ENCODE measurements around the gene CAPRIN2. TPM values are rescaled to one million over a fixed set of nuclear protein-coding genes. Genes with fewer than 3 reads are reported as not detected.
A peak's percentile ranks its signal among the peaks of the same experiment; 100 is the strongest.

CAPRIN2 gene
- total RNA-seq, 4 donors from 2014 or later: 6.3 to 21.1 (median 7.2) TPM

DNA sequence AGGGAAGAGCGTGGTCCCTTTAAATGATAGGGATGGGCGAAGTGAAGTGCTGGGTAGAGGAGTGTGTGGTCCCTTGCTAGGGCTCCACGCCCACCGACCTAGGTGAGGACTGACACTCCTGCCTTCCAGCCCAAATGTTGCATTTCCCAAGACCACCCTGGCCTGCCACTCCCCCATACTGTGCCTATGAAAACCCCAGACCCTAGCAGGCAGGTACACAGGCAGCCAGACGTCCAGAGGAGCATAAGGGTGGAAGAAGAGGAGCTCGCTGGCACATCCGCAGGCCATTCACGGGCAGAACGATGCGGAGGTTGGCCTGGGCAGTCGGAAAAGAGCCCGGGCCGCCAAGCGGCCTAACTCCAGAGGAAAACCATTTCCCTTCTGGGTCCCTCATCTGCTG, 58.3 kb downstream of the CAPRIN2 start:
- intact Hi-C loops (cut with DNase I; ENCODE audit: low total_unique reads) (loop anchor here (5.0 to 10.0 kb wide), 3 partner anchors 111 to 1028 kb away; partner anchors contain the start of genes AMN1 and DDX11), in situ Hi-C loops (cut with MboI; ENCODE audit: low sequenced_read_pairs in 4 of 4) (loop anchor here in 1 of 4 donors (25.0 kb wide), 1 partner anchor 1334 kb away; no protein-coding TSS in a partner anchor)
- Histone ChIP-seq H3K4me1 (peaks cover 29 to 37% of the 10 kb centered on the region in 2 donors), H3K36me3 (no peaks in the 10 kb centered on the region), H3K27ac (peak overlapping the region in 2 of 4 donors; percentile 90 to 91), H3K27me3 (no peaks in the 10 kb centered on the region), H3K4me3 (peak overlapping the region in 3 of 4 donors; percentile 73 to 98 (median 97)), H3K9me3 (no peaks in the 10 kb centered on the region)
- TF ChIP-seq POLR2A (IDR thresholded peaks at IDR 0.05): no peak
- TF ChIP-seq, protein P1, sequence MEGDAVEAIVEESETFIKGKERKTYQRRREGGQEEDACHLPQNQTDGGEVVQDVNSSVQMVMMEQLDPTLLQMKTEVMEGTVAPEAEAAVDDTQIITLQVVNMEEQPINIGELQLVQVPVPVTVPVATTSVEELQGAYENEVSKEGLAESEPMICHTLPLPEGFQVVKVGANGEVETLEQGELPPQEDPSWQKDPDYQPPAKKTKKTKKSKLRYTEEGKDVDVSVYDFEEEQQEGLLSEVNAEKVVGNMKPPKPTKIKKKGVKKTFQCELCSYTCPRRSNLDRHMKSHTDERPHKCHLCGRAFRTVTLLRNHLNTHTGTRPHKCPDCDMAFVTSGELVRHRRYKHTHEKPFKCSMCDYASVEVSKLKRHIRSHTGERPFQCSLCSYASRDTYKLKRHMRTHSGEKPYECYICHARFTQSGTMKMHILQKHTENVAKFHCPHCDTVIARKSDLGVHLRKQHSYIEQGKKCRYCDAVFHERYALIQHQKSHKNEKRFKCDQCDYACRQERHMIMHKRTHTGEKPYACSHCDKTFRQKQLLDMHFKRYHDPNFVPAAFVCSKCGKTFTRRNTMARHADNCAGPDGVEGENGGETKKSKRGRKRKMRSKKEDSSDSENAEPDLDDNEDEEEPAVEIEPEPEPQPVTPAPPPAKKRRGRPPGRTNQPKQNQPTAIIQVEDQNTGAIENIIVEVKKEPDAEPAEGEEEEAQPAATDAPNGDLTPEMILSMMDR (IDR thresholded peaks at IDR 0.05 in 4 of 5, conservative IDR thresholded peaks at IDR 0.05 in 1 of 5): no peak
- no peak for ATAC-seq
- DNase-seq: no peak

DNA sequence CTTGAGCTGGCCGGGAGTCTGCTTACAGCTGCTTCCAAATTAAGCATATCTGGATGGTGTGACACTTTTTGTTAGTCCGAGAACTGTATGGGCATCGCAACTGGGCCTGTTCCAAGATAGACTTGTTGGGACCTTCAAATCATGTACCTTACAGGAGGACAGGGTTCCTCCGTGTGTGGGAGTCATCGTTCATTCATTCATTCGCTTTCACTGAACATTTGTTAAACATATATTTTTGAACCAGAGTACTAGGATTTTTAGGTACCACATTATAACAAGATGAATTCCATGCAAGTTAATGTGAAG, 58.7 kb downstream of the CAPRIN2 start:
- Histone ChIP-seq H3K9me3 (no peaks in the 10 kb centered on the region), H3K27me3 (no peaks in the 10 kb centered on the region), H3K36me3 (no peaks in the 10 kb centered on the region), H3K4me3 (peak overlapping the region; percentile 73 to 98 (median 96)), H3K4me1 (peaks cover 31 to 41% of the 10 kb centered on the region in 2 donors), H3K27ac (peak overlapping the region; percentile 86 to 91 (median 89))
- DNase-seq: no peak
- in situ Hi-C loops (cut with MboI; ENCODE audit: low sequenced_read_pairs in 4 of 4): loop anchor here in 1 of 4 donors (25.0 kb wide), 1 partner anchor 1334 kb away; no protein-coding TSS in a partner anchor
- intact Hi-C loops (cut with DNase I; ENCODE audit: low total_unique reads): loop anchor here (5.0 to 10.0 kb wide), 3 partner anchors 111 to 1029 kb away; partner anchors contain the start of genes AMN1 and DDX11
- no peak for ATAC-seq
- no peak for TF ChIP-seq POLR2A (IDR thresholded peaks at IDR 0.05)

DNA sequence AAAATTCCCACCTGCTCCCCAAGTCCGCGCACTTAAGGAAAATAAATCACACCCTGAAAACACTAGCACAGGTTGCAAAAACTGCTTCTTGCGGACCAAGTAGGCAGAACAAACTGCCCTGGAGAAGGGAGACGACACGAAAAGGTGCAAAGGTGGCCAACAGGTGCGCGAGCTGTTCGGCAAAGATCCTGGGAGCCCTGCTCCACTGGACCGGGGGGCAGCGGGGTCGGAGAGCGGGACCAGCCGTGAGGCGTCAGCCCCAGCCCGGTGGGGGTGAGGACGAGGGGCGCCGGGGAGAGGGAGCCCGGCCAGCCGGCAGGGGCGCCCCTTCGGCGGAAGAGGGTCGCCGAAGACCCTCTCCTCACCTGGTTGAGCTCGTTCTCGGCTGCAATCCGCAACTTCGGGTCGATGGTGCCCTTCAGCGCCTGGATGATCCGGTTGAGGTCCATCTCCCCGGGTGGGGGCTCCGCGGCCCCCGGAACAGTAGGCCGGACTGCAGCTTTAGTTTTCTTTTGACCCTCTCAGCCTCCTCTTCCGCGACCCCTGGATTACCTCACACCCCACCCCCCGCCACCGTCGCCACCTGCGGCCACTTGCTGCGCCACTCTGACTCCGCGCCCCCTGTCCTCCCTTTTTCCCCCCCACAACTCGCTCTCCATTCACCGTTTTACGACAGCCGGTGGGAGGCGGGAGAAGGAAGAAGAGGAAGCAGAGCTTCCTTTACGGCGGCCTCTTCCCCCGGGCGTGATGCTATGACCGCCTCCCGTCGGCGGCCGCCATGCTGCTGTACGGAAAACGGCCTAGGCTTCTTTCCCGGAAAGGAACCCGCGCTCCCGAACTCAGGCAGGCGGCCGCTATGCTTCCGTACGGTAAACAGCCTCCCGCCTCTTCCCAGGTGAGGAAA, 59.3 kb downstream of the CAPRIN2 start, which contains the start of gene IPO8:
IPO8 (minus strand) TSS at position 671 of the 904 bp plus-strand sequence; CDS start at position 449, 222 bp downstream.
- Histone ChIP-seq H3K27me3 (no peaks in the 10 kb centered on the region), H3K4me3 (peak within 1 kb of the TSS; percentile 73 to 98 (median 96)), H3K27ac (peak within 1 kb of the TSS; percentile 86 to 91 (median 89)), H3K4me1 (peaks cover 31 to 46% of the 10 kb centered on the region in 2 donors), H3K9me3 (no peaks in the 10 kb centered on the region), H3K36me3 (no peaks in the 10 kb centered on the region)
- in situ Hi-C loops (cut with MboI; ENCODE audit: low sequenced_read_pairs in 4 of 4): loop anchor here in 1 of 4 donors (25.0 kb wide), 1 partner anchor 1333 kb away; no protein-coding TSS in a partner anchor
- intact Hi-C loops (cut with DNase I; ENCODE audit: low total_unique reads): loop anchor here (1.0 to 10.0 kb wide), 4 partner anchors 60 to 1029 kb away; partner anchors contain the start of genes AMN1 and DDX11
- ATAC-seq (peak; percentile 81 to 83), DNase-seq (peak; percentile 82 to 89)
- TF ChIP-seq, protein P1 (IDR thresholded peaks at IDR 0.05 in 4 of 5, conservative IDR thresholded peaks at IDR 0.05 in 1 of 5): peak in 4 of 5 experiments; percentile 2 to 37 (median 21)
- peak; percentile 10 to 21 for TF ChIP-seq POLR2A (IDR thresholded peaks at IDR 0.05)

DNA sequence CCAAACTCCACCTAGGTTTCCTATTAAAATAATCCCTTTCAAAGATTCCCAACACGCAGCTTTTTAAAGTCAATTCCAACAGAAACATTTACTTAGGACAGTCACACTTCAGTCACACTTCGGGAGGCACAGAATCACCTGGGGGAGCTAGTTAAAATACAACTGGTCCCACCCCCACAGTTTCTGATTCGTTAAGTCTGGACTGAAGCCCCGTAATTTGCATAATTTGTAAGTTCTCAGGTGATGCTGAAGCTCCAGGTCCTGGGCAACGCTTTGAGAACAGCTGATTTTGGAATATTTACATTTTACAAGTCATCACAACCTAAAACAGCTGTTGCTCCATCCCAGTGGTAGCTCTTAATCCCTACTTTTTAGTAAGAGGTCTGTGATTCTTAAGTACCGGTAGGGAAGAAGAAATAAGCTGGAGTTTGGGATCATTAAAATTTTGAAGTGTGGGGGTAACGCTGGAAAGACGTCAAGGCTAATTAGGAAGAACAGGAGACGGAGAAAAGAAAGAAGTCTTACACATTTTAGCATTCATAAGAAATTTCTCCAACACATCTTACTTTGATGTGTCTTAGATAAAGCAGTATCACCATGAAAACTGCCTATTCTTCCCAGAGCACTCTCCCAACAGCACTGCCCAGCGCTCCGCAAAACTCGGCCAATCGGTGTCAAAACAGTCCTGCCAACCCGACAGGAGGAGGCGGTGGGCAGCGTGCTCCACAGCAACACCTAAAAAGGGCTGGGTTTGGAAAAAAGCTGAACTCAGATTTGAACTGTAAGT, 60.1 kb downstream of the CAPRIN2 start:
- Histone ChIP-seq H3K4me3 (peak overlapping the region; percentile 73 to 98 (median 96)), H3K9me3 (no peaks in the 10 kb centered on the region), H3K4me1 (peaks cover 31 to 48% of the 10 kb centered on the region in 2 donors), H3K27me3 (no peaks in the 10 kb centered on the region), H3K36me3 (no peaks in the 10 kb centered on the region), H3K27ac (peak overlapping the region; percentile 86 to 91 (median 89))
- in situ Hi-C loops (cut with MboI; ENCODE audit: low sequenced_read_pairs in 4 of 4) (loop anchor here in 1 of 4 donors (25.0 kb wide), 1 partner anchor 1332 kb away; no protein-coding TSS in a partner anchor), intact Hi-C loops (cut with DNase I; ENCODE audit: low total_unique reads) (loop anchor here (1.0 to 10.0 kb wide), 4 partner anchors 61 to 1030 kb away; partner anchors contain the start of genes AMN1 and DDX11)
- peak; percentile 12 to 26 for DNase-seq
- TF ChIP-seq POLR2A (IDR thresholded peaks at IDR 0.05): no peak
- TF ChIP-seq, protein P1 (IDR thresholded peaks at IDR 0.05 in 4 of 5, conservative IDR thresholded peaks at IDR 0.05 in 1 of 5): no peak
- ATAC-seq: peak; percentile 30 to 37

All from gastrocnemius medialis (tissue), 4 donors.